ENCODE measurements around the gene SERINC3. TPM values are rescaled to one million over a fixed set of nuclear protein-coding genes. Genes with fewer than 3 reads are reported as not detected.

Gene SERINC3
- total and polyA plus RNA-seq, 2 experiments from 2014 or later: 18.1 to 33.0 TPM

DNA sequence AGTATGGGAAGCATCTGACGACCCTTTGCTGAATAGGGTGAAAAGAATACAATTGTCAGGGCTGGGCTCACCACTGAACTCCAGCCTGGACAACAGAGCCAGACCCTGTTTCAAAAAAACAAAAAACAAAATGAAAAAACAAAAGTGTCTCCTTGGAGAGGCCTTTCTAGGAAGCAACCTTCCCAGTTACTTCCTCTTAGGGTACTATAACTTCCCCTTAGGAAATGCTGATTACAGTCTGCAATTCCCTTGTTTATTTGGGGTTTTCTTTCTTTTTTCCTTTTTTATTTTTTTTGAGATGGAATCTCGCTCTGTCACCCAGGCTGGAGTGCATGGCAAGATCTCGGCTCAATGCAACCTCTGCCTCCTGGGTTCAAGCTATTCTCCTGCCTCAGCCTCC is 66.7 kb downstream of the SERINC3 start:
- Mint-ChIP-seq H3K36me3 (ENCODE audit: low read depth) (no peaks in the 10 kb centered on the region), H3K4me3 (no peak overlapping the region), H3K4me1 (no peaks in the 10 kb centered on the region), H3K27me3 (ENCODE audit: insufficient read depth, low read depth, poor library complexity) (peaks cover 7% of the 10 kb centered on the region), H3K27ac (no peak overlapping the region), H3K9me3 (no peaks in the 10 kb centered on the region; the same call in 2 of the 3 replicates)
- H3F3A ChIP-seq (replicated peaks; ENCODE audit: low read depth): no peaks in the 10 kb centered on the region
- H3K36me3 ChIP-seq (ENCODE audit: insufficient read depth): no peaks in the 10 kb centered on the region
- no peak overlapping the region for H3K4me3 ChIP-seq
- no peaks in the 10 kb centered on the region for H3K4me1 ChIP-seq (ENCODE audit: insufficient read depth)
- H4K20me1 ChIP-seq (replicated peaks; ENCODE audit: insufficient read depth): no peaks in the 10 kb centered on the region
- DNase-seq (ENCODE audit: low spot score): no peak
- no peak for TF ChIP-seq JUNB (IDR thresholded peaks at IDR 0.05; ENCODE audit: unreplicated experiment)
- TF ChIP-seq REST (IDR thresholded peaks at IDR 0.05; ENCODE audit: unreplicated experiment): no peak
- no peak for TF ChIP-seq CREB1 (CRISPR knock-in tag; IDR thresholded peaks at IDR 0.05; ENCODE audit: low read depth)
- TF ChIP-seq, protein P1, sequence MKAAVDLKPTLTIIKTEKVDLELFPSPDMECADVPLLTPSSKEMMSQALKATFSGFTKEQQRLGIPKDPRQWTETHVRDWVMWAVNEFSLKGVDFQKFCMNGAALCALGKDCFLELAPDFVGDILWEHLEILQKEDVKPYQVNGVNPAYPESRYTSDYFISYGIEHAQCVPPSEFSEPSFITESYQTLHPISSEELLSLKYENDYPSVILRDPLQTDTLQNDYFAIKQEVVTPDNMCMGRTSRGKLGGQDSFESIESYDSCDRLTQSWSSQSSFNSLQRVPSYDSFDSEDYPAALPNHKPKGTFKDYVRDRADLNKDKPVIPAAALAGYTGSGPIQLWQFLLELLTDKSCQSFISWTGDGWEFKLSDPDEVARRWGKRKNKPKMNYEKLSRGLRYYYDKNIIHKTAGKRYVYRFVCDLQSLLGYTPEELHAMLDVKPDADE (IDR thresholded peaks at IDR 0.05): no peak
- no peak for TF ChIP-seq ZNF462 (CRISPR knock-in tag; IDR thresholded peaks at IDR 0.05)
- TF ChIP-seq EZH2 (IDR thresholded peaks at IDR 0.05; ENCODE audit: low read depth, unreplicated experiment): no peak
- no peak for TF ChIP-seq CTCF (conservative IDR thresholded peaks at IDR 0.05; ENCODE audit: low read depth in 2 of 2)
- no peak for TF ChIP-seq POLR2AphosphoS5 (IDR thresholded peaks at IDR 0.05; ENCODE audit: low read depth)
- TF ChIP-seq ZNF331 (CRISPR knock-in tag; IDR thresholded peaks at IDR 0.05; ENCODE audit: low read depth): no peak
- no peak for TF ChIP-seq STAT1 (IDR thresholded peaks at IDR 0.05; ENCODE audit: unreplicated experiment)
- no peak for TF ChIP-seq ZNF114 (CRISPR knock-in tag; IDR thresholded peaks at IDR 0.05)
- TF ChIP-seq NANOG (IDR thresholded peaks at IDR 0.05; ENCODE audit: borderline replicate concordance): no peak
- no peak for TF ChIP-seq EZH2phosphoT487 (IDR thresholded peaks at IDR 0.05; ENCODE audit: unreplicated experiment)
- no peak overlapping the region for H3K27ac ChIP-seq (ENCODE audit: low read depth)
- H3K27me3 ChIP-seq (ENCODE audit: insufficient read depth): no peaks in the 10 kb centered on the region
- no peaks in the 10 kb centered on the region for H3K79me2 ChIP-seq (replicated peaks; ENCODE audit: insufficient read depth)
- H3K4me2 ChIP-seq: no peak overlapping the region
- no peak for ATAC-seq
- H2AFZ ChIP-seq: no peak overlapping the region
- no peaks in the 10 kb centered on the region for H3K9me2 ChIP-seq (ENCODE audit: insufficient read depth)

Data from GM23338 (cell line).